OCI-LY1 (cell line): ENCODE results near the gene TBL3.
A peak's percentile ranks its signal among the peaks of the same experiment; 100 is the strongest.

Source experiments
- H2AFZ ChIP-seq: fragments of 200-600 bp; sonication (generic), shearing (Covaris generic); 2 replicates; pipeline ENCODE4 v1.6.0; 2014; ENCODE audit warnings: antibody characterized with exemption, mild to moderate bottlenecking, low read length
- H3F3A ChIP-seq: fragments of 200-600 bp; sonication (generic), shearing (Covaris generic); 2 replicates; pipeline ENCODE4 v1.6.0; 2014; ENCODE audit warnings: mild to moderate bottlenecking, antibody characterized with exemption, low read length, moderate library complexity; ENCODE audit not compliant: insufficient read depth
- H3K27ac ChIP-seq: fragments of 200-600 bp; sonication (generic); 2 replicates; pipeline ENCODE4 v1.5.1; 2014; ENCODE audit warnings: low read length, mixed run types, mild to moderate bottlenecking, low read depth; ENCODE audit not compliant: poor library complexity, severe bottlenecking
- H3K27me3 ChIP-seq: fragments of 200-600 bp; sonication (generic); 2 replicates; pipeline ENCODE4 v1.6.0; 2014; ENCODE audit warnings: antibody characterized with exemption, mild to moderate bottlenecking, low read length, moderate library complexity; ENCODE audit not compliant: insufficient read depth
- H3K36me3 ChIP-seq: fragments of 200-600 bp; sonication (generic); 2 replicates; pipeline ENCODE4 v1.6.1; 2014; ENCODE audit warnings: mild to moderate bottlenecking, antibody characterized with exemption, low read length, moderate library complexity, mixed read lengths; ENCODE audit not compliant: insufficient read depth
- H3K4me1 ChIP-seq: fragments of 200-600 bp; sonication (generic); 2 replicates; pipeline ENCODE4 v1.5.1; 2014; ENCODE audit warnings: mild to moderate bottlenecking, low read length, moderate library complexity; ENCODE audit not compliant: insufficient read depth, severe bottlenecking
- H3K4me2 ChIP-seq: fragments of 200-600 bp; sonication (generic), shearing (Covaris generic); 2 replicates; pipeline ENCODE4 v1.6.1; 2014; ENCODE audit warnings: low read length
- H3K4me3 ChIP-seq: fragments of 200-600 bp; sonication (generic); 2 replicates; pipeline ENCODE4 v1.5.1; 2014; ENCODE audit warnings: low read length, low read depth, mild to moderate bottlenecking, mixed read lengths; ENCODE audit not compliant: poor library complexity, severe bottlenecking
- H3K79me2 ChIP-seq: fragments of 200-600 bp; shearing (Covaris generic); 2 replicates; pipeline ENCODE4 v1.6.1; 2016; ENCODE audit warnings: mixed run types, low read length, mixed read lengths; ENCODE audit not compliant: insufficient read depth
- H3K9ac ChIP-seq: fragments of 200-600 bp; sonication (generic), shearing (Covaris generic); 2 replicates; pipeline ENCODE4 v1.6.1; 2014; ENCODE audit warnings: mild to moderate bottlenecking, low read length, mixed read lengths
- H3K9me2 ChIP-seq: fragments of 200-600 bp; sonication (generic), shearing (Covaris generic); 2 replicates; pipeline ENCODE4 v1.6.1; 2014; ENCODE audit warnings: low read depth, mild to moderate bottlenecking, low read length, mixed read lengths
- H3K9me3 ChIP-seq: fragments of 200-600 bp; shearing (Covaris generic); 2 replicates; pipeline ENCODE4 v1.6.1; 2014; ENCODE audit warnings: low read length, mixed read lengths
- H4K20me1 ChIP-seq: fragments of 200-600 bp; sonication (generic), shearing (Covaris generic); 2 replicates; pipeline ENCODE4 v1.6.0; 2016; ENCODE audit warnings: mild to moderate bottlenecking, low read length; ENCODE audit not compliant: insufficient read depth
- CTCF ChIP-seq: fragments of 200-600 bp; sonication (generic), shearing (Covaris generic); IDR thresholded peaks from 2 replicates; pipeline ENCODE4 v1.5.1; 2017; ENCODE audit warnings: mild to moderate bottlenecking, antibody characterized with exemption, low read length, moderate library complexity, mixed read lengths
- EZH2 ChIP-seq: fragments of 200-600 bp; sonication (generic), shearing (Covaris generic); IDR thresholded peaks from 2 replicates; pipeline ENCODE4 v1.8.0; 2017; ENCODE audit warnings: borderline replicate concordance, mixed run types, mild to moderate bottlenecking, antibody characterized with exemption, low read length, moderate library complexity, mixed read lengths

TBL3 gene

GRCh38 chr16:2025251-2025650 is 53.4 kb downstream of the TBL3 start:
- Histone ChIP-seq H3K4me1 (peaks cover 16% of the 10 kb centered on the region), H3K27ac (no peak overlapping the region), H3K79me2 (no peaks in the 10 kb centered on the region), H3K4me2 (no peak overlapping the region), H3K9ac (no peak overlapping the region), H3K9me2 (no peaks in the 10 kb centered on the region), H2AFZ (no peak overlapping the region), H4K20me1 (no peaks in the 10 kb centered on the region), H3K4me3 (no peak overlapping the region), H3K27me3 (peaks cover 20% of the 10 kb centered on the region), H3F3A (no peaks in the 10 kb centered on the region), H3K36me3 (no peaks in the 10 kb centered on the region), H3K9me3 (no peaks in the 10 kb centered on the region)
- TF ChIP-seq EZH2 (no peak), CTCF (no peak)

- H3K36me3 ChIP-seq: no peaks in the 10 kb centered on the region
- no peak overlapping the region for H3K4me2 ChIP-seq
- no peaks in the 10 kb centered on the region for H3K9me2 ChIP-seq
- H3K27ac ChIP-seq: no peak overlapping the region
- H3K79me2 ChIP-seq: no peaks in the 10 kb centered on the region
- H2AFZ ChIP-seq: no peak overlapping the region
- no peak overlapping the region for H3K9ac ChIP-seq
- H3K4me3 ChIP-seq: no peak overlapping the region
- peaks cover 16% of the 10 kb centered on the region for H3K4me1 ChIP-seq
- TF ChIP-seq EZH2 (no peak), CTCF (no peak)
- H3K9me3 ChIP-seq: no peaks in the 10 kb centered on the region
- H3K27me3 ChIP-seq: peaks cover 23% of the 10 kb centered on the region
- no peaks in the 10 kb centered on the region for H4K20me1 ChIP-seq
- H3F3A ChIP-seq: no peaks in the 10 kb centered on the region
Observed at GRCh38 chr16:2025878-2026460, 54.1 kb downstream of the TBL3 start.

- Histone ChIP-seq H3K79me2 (no peaks in the 10 kb centered on the region), H3K4me3 (peak within 1 kb of the TSS; percentile 47), H2AFZ (no peak within 1 kb of the TSS), H3K9me2 (no peaks in the 10 kb centered on the region), H3K9ac (no peak within 1 kb of the TSS), H3K27me3 (peaks cover 28% of the 10 kb centered on the region), H3K4me1 (peaks cover 16% of the 10 kb centered on the region), H3K27ac (no peak within 1 kb of the TSS), H3K9me3 (no peaks in the 10 kb centered on the region), H3K36me3 (no peaks in the 10 kb centered on the region), H3K4me2 (peak within 1 kb of the TSS; percentile 48; the same call in 1 of the 2 replicates), H3F3A (no peaks in the 10 kb centered on the region), H4K20me1 (no peaks in the 10 kb centered on the region)
- TF ChIP-seq EZH2 (no peak), CTCF (no peak)
Observed at GRCh38 chr16:2026461-2027023, 54.7 kb downstream of the TBL3 start, which contains the start of gene NHERF2. Gene NHERF2 (plus strand): TSS chr16:2026902. CDS start chr16:2027006, 104 bp downstream.
